ENCODE results near the gene ZNF569. TPM values are rescaled to one million over a fixed set of nuclear protein-coding genes. Genes with fewer than 3 reads are reported as not detected.
A peak's percentile ranks its signal among the peaks of the same experiment; 100 is the strongest.

ZNF569 gene
- total RNA-seq, 1 donor from 2014 or later, result 4.7 TPM

GRCh38 chr19:37361994-37362393 lies 105.2 kb downstream of the ZNF569 start:
- TF ChIP-seq CTCF (IDR thresholded peaks at IDR 0.05; ENCODE audit: unreplicated experiment), result no peak
- Mint-ChIP-seq H3K9me3 (ENCODE audit: unreplicated experiment) (peaks cover 27% of the 10 kb centered on the region), H3K27ac (ENCODE audit: unreplicated experiment) (peak overlapping the region; percentile 93), H3K4me3 (ENCODE audit: unreplicated experiment) (peak overlapping the region; percentile 70), H3K36me3 (ENCODE audit: low read depth, unreplicated experiment) (peaks cover 74% of the 10 kb centered on the region), H3K4me1 (ENCODE audit: unreplicated experiment) (peaks cover 14% of the 10 kb centered on the region), H3K27me3 (ENCODE audit: unreplicated experiment) (peaks cover 2% of the 10 kb centered on the region)
- no peak for DNase-seq (ENCODE audit: low spot score)

Other genes starting within 250 kb of the ZNF569 start
- 7.3 TPM for gene ZNF383, start 249.2 kb downstream of the ZNF569 start, total RNA-seq (ENCODE audit: unreplicated experiment)
- 4.9 TPM for gene ZNF527, start 96.3 kb downstream of the ZNF569 start, total RNA-seq (ENCODE audit: unreplicated experiment)
- 9.5 TPM for gene ZNF570, start 1.9 kb upstream of the ZNF569 start, total RNA-seq (ENCODE audit: unreplicated experiment)
- gene ZNF793, start 39.5 kb upstream of the ZNF569 start, total RNA-seq (ENCODE audit: unreplicated experiment), result 10.9 TPM
- gene ZNF571, start 127.3 kb upstream of the ZNF569 start, total RNA-seq (ENCODE audit: unreplicated experiment), result 3.9 TPM
- 0.69 TPM for gene ZNF540, start 127.4 kb upstream of the ZNF569 start, total RNA-seq (ENCODE audit: unreplicated experiment)
- 20.2 TPM for gene ZFP30, start 188.0 kb upstream of the ZNF569 start, total RNA-seq (ENCODE audit: unreplicated experiment)